Mucosa of gallbladder (tissue), 1 donor: Measurements from ENCODE around the gene NAE1. TPM values are rescaled to one million over a fixed set of nuclear protein-coding genes. Genes with fewer than 3 reads are reported as not detected.
"Not testable (repeated sequence)": the region's sequence is repeated elsewhere in the genome, so short reads cannot be mapped to it uniquely, and the experiment has no call there.

Experiments
- DNase-seq: peaks from one replicate; pipeline ENCODE4 v3.0.0-alpha.2; 2020; ENCODE audit warnings: low spot score
- total RNA-seq: library from RNA; stranded (reverse); gene quantifications from one replicate; pipeline ENCODE4 v1.2.1, GENCODE V29; 2021
- donor health status: DM: no; HTN: no; CAD: no.

NAE1 gene
- total RNA-seq, 1 donor from 2014 or later: 46.1 TPM

- DNase-seq: no peak
Measured at GRCh38 chr16:66802159-66802558, 28.6 kb downstream of the NAE1 start.

GRCh38 chr16:66801320-66802105, 29.3 kb downstream of the NAE1 start, which contains the start of gene TERB1:
TSS of gene TERB1 (minus strand) at chr16:66801584. CDS start at chr16:66796798, 4,786 bp downstream.
- DNase-seq: no peak

DNA sequence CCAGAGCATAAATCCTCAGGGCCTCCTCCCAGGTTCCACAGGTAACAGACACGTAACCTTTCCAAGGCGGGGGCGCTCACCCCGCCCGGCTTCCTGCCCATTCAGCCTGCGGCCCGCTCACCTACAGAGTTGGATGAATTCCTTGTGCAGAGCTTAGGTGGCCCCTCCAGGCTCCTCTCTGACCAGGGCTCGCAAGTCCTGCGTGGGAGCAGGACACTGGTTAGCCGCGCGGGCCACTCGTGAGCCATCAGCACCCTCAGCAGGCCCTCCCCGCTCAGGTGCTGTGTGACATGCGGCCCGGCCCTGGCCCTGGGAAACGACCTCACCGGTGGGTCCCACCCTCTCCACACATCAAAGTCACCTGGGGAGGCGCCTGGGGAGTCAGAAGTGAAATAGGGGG, 29.9 kb downstream of the NAE1 start:
- DNase-seq: no peak

DNA sequence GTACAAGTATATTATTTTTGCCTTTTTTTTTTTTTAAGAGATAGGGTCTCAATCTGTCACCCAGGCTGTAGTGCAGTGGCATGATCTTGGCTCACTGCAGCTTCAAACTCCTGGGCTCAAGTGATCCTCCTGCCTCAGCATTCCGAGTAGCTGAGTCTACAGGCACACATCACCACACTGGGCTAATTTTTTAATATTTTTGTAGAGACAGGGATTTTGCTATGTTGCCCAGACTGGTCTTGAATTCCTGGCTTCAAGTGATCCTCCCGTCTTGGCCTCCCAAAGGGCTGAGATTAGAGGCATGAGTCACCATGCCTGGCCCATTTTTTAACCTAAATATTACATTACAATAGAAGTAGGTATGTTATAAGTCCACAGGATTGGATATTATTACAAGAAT, 32.6 kb downstream of the NAE1 start:
- DNase-seq: no peak

DNA sequence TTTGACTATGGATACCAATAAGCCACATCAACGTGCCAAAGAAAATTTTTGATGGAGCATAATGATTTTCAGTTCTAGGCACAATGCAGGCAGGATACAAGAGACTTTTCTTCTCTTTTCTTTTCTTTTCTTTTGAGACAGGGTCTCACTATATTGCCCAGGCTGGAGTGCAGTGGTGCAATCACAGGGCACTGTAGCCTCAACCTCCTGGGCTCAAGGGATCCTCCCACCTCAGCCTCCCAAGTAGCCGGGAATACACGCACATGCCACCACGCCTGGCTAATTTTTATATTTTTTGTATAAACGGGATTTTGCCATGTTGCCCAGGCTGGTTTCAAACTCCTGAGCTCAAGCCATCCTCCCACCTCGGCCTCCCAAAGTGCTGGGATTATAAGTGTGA, 36.8 kb downstream of the NAE1 start:
- DNase-seq: not testable (repeated sequence)

DNA sequence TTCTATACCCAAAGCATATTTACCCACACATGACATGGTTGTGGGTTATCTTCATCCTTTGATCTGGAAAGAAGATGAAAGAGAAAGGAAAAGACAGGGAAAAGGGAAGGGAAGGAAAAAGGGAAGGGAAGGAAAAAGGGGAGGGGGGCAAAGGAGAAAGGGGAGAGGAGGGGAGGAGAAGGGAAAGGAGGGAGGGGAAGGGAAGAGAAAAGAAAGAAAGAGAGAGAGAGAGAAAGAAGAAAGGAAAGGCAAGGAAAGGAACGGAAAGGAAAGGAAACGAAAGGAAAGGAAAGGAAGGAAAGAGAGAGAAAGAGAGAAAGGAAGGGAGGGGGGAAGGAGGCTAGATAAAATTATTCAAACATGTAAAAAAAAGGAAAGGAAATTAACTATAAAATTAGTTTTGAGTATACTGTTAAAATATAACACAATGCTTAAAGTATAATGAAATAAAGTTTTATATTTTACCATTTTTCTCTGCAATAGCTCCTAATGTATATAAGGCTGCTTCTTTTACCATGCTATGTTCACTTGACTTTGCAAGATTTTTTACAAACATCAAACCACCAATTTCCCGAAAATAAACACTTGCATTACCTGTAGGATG, 40.5 kb downstream of the NAE1 start:
- no peak for DNase-seq

- DNase-seq: no peak
Measured at GRCh38 chr16:66787427-66787826, 43.3 kb downstream of the NAE1 start.

DNA sequence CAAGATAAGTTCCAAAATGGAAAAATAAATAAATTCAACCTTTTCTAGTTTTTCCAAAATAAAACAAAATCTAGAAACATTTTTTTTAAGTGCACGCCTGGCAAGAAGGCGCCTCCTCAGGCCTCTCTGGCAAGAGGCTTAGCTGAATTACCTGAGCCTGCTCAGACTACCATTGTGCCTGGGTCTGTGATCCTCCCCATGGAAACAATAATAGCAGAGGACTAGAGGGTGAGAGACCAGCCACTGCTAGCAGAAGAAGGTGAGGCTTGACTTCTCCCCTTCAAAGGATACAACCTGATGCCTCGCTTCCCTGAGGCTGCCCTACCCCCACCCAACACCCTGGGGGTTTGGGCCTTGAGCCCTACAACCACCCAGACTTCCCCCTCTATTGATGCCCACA, 44.2 kb downstream of the NAE1 start:
- no peak for DNase-seq

GRCh38 chr16:66776457-66776856, 54.3 kb downstream of the NAE1 start:
- no peak for DNase-seq

DNA sequence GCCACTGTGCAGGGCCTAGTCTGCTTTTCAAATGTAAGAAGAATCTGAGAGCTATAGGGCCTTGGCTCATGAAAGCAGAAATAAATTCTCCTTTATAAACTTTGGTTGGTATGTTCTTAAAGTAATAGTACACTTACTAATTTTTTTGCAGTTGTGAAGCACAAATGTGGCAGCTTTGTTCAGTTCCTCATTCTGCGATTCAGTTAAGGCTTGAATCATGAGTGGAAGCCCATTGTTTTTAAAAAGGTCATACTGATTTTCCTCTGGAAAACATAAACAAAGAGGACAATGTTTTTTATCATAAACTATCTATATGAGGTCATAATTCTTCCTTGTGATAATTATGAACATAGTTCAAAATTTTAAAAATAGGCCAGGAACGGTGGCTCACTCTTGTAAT, 55.8 kb downstream of the NAE1 start:
- DNase-seq: no peak

DNA sequence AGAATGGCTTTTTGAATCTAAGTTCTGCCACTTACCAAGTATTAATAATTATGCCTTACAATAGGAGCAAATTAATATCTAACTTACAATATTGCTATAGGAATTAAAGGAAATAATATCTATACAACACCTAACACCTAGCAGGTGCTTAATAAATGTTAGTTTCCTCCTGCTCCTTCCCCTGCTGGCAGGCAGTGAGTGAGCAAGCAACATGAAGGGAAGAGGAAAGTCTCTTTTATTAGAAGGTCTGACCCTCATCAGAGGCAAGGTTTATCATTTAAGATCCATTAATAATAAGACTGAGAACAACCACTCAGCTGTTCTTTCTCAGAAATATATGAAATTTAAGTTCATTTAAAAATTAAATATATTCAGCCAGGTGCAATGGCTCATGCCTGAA, 72.7 kb downstream of the NAE1 start:
- DNase-seq: no peak

DNA sequence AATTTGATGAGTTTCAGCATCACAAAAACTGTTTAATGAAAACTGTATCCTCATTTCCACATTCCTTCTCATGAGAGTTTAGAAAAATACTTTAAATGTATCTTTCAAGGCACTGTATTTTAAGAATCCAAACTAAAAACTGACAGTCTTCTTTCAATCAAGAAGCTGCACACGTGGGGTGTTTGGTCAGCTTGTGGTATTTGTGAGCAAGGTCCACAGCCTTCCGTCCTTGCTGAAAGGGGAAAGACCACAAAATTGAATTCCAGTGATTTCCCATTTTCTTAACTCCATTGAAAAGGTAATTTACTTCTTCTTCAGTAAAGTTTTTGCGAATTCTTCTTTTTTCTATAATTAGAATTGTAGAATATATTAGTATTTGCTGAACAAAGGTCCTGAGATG, 76.0 kb downstream of the NAE1 start:
- no peak for DNase-seq

DNA sequence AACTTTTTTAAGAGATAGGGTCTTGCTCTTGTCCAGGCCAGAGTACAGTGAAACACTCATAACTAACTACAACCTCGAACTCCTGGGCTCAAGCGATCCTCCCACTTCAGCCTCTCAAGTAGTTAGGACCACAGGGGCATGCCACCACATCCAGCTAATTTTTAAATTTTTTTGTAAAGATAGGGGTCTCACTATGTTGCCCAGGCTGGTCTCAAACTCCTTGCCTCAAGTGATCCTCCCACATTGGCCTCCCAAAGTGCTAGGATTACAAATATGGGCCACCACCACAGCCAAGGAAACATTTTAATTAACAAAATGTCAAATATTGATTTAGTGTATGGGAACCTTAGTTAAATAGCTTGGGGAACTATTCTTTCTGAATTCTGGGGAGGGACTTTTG, 76.6 kb downstream of the NAE1 start:
- DNase-seq: no peak

- DNase-seq: no peak
Measured at GRCh38 chr16:66752958-66753357, 77.8 kb downstream of the NAE1 start.

Other genes with a start within 250 kb of the NAE1 start
- gene CMTM3, start 226.3 kb downstream of the NAE1 start, total RNA-seq: 19.2 TPM
- 67.9 TPM for gene CMTM4, start 134.2 kb downstream of the NAE1 start, total RNA-seq
- 151 TPM for gene DYNC1LI2, start 79.4 kb downstream of the NAE1 start, total RNA-seq
- not detected for gene TERB1, start 29.4 kb downstream of the NAE1 start, total RNA-seq
- not detected for gene CA7, start 13.4 kb upstream of the NAE1 start, total RNA-seq
- gene PDP2, start 49.5 kb upstream of the NAE1 start, total RNA-seq: 18.6 TPM
- gene CDH16, start 87.9 kb upstream of the NAE1 start, total RNA-seq: 8.7 TPM
- 9.4 TPM for gene RRAD, start 94.6 kb upstream of the NAE1 start, total RNA-seq
- 84.5 TPM for gene CIAO2B, start 103.4 kb upstream of the NAE1 start, total RNA-seq
- 187 TPM for gene CES2, start 104.5 kb upstream of the NAE1 start, total RNA-seq
- gene CES3, start 130.3 kb upstream of the NAE1 start, total RNA-seq: 5.2 TPM
- gene CES4A, start 157.6 kb upstream of the NAE1 start, total RNA-seq: 19.4 TPM
- 40.9 TPM for gene CBFB, start 198.2 kb upstream of the NAE1 start, total RNA-seq